GM12878 (cell line): ENCODE measurements around the gene RAB13. TPM values are rescaled to one million over a fixed set of nuclear protein-coding genes. Genes with fewer than 3 reads are reported as not detected.

Source experiments
- CHD4 ChIP-seq: fragments of 200-600 bp; sonication (generic); IDR thresholded peaks from 2 replicates; pipeline ENCODE4 v1.6.1; 2016; ENCODE audit warnings: mild to moderate bottlenecking
- CREB1 ChIP-seq: IDR thresholded peaks from 2 replicates; pipeline ENCODE4 v1.6.1; 2012; ENCODE audit warnings: low read depth, mild to moderate bottlenecking, inconsistent platforms
- E2F4 ChIP-seq: IDR thresholded peaks from 2 replicates; pipeline ENCODE4 v1.6.1; 2012; ENCODE audit warnings: low read depth, low read length, improper control_type of control experiment
- IRF3 ChIP-seq: fragments of 450-650 bp; IDR thresholded peaks from 2 replicates; pipeline ENCODE4 v1.6.1; 2014; ENCODE audit warnings: mild to moderate bottlenecking
- IRF4 ChIP-seq: IDR thresholded peaks from 2 replicates; pipeline ENCODE4 v1.6.1; 2011; ENCODE audit warnings: low read depth, low read length
- RAD21 ChIP-seq: IDR thresholded peaks from 2 replicates; pipeline ENCODE4 v1.6.1; 2011; ENCODE audit warnings: mild to moderate bottlenecking, low read depth, low read length, moderate library complexity; ENCODE audit not compliant: insufficient read depth
- SMARCA5 ChIP-seq: fragments of 450-650 bp; IDR thresholded peaks from 2 replicates; pipeline ENCODE4 v1.6.1; 2017; ENCODE audit warnings: mild to moderate bottlenecking
- ZBTB11 ChIP-seq: fragments of 450-650 bp; formaldehyde crosslinking; IDR thresholded peaks from 2 replicates; pipeline ENCODE4 v1.5.0; 2022; ENCODE audit warnings: mild to moderate bottlenecking, missing genetic modification characterization
- polyA plus RNA-seq, 11 experiments: library from polyadenylated mRNA; depleted of rRNA in 4 of 11; unstranded in 6 of 11; stranded (reverse) in 5 of 11; fragments of >200 nt; fragmentation: Nextera tagmentation in 4 of 11; fragmentation: Illumina TruSeq in 1 of 11; extraction: Ambion mirVana in 4 of 11; extraction: Trizol in 1 of 11; gene quantifications; 1 replicate in 1 of 11; 2 replicates in 10 of 11; pipeline versions ENCODE4 v1.2.1 to v1.2.3, GENCODE V29; 2011 to 2016; ENCODE audit warnings: inconsistent platforms in 2 of 11, missing spikeins in 2 of 11, low read depth in 1 of 11
- total RNA-seq, 4 experiments: library from RNA; depleted of rRNA in 3 of 4; stranded (reverse); fragments of >200 nt in 3 of 4; fragmentation: Illumina TruSeq in 1 of 4; extraction: Trizol in 1 of 4; gene quantifications; 2 replicates each; pipeline versions ENCODE4 v1.2.1 to v1.2.3, GENCODE V29; 2013 to 2021

Gene RAB13
- total and polyA plus RNA-seq, 10 of the 15 experiments (the other 5 are each of a cell fraction or from before 2014, with no cell fraction given), result 0.75 to 30.7 (median 15.9) TPM

GRCh38 chr1:153967107-153967999 lies 18.8 kb downstream of the RAB13 start, which contains the start of gene CREB3L4 (continued):
- TF ChIP-seq CHD4 (no peak), CREB1 (no peak), IRF4 (no peak), E2F4 (peak; percentile 15; the same call in 1 of the 2 replicates), SMARCA5 (peak; percentile 59; the same call in 1 of the 2 replicates), RAD21 (peak; percentile 26; the same call in 1 of the 2 replicates), IRF3 (peak; percentile 87), ZBTB11 (CRISPR knock-in tag) (no peak)
